GM12878 (cell line): Measurements from ENCODE around the gene ZNRF3. TPM values are rescaled to one million over a fixed set of nuclear protein-coding genes. Genes with fewer than 3 reads are reported as not detected.

ENCODE experiments used
- ATAC-seq: fragments of 200-7000 bp; cut with Tn5 transposase; 3 replicates; pipeline ENCODE4 v1.9.1; 2020; ENCODE audit warnings: mild to moderate bottlenecking, moderate library complexity
- BruUV-seq: library from RNA; stranded (reverse); fragments of 400-500 nt; replicated peaks from 2 replicates; lab custom pipeline; 2021; lab: Mats Ljungman, UMichigan
- CTCF ChIA-PET: fragments of 300-600 bp; sonication (Branson Sonifier 250); formaldehyde crosslinking; extraction: SDS; loops from one replicate; lab custom pipeline; 2021; ENCODE audit warnings: inconsistent platforms; lab: Yijun Ruan, JAX
- POLR2A ChIA-PET: fragments of 350-600 bp; formaldehyde crosslinking; extraction: SDS; loops from one replicate; lab custom pipeline; 2021; ENCODE audit warnings: inconsistent platforms; lab: Charles Lee
- RAD21 ChIA-PET: fragments of 300-600 bp; sonication (Branson Sonifier 250); formaldehyde crosslinking; loops from one replicate; lab custom pipeline; 2023; ENCODE audit warnings: antibody characterized with exemption; ENCODE audit not compliant: unreplicated experiment; lab: Charles Lee
- SMC1A ChIA-PET: fragments of 300-600 bp; sonication (Branson Sonifier 250); formaldehyde crosslinking; loops from one replicate; lab custom pipeline; 2023; ENCODE audit not compliant: unreplicated experiment, uncharacterized antibody; lab: Charles Lee
- DNase-seq: peaks from one replicate; pipeline ENCODE4 v3.0.0-alpha.2; 2011; ENCODE audit warnings: low read depth, low spot score
- FAIRE-seq: peaks from 3 replicates; lab custom pipeline; 2011; peaks lifted over from hg19 to GRCh38; lab: Jason Lieb, UNC
- H2AFZ ChIP-seq: 2 replicates; pipeline ENCODE4 v1.6.0; 2011; ENCODE audit warnings: low read depth, low read length, control low read depth; ENCODE audit not compliant: control insufficient read depth
- H3K27ac ChIP-seq: 2 replicates; pipeline ENCODE4 v1.5.1; 2011; ENCODE audit warnings: control low read depth; ENCODE audit not compliant: control insufficient read depth, insufficient read depth
- H3K27me3 ChIP-seq, 2 experiments: replicated peaks in 1 of 2; 2 replicates each; pipeline versions ENCODE4 v1.6.0 to v1.6.1; 2011; ENCODE audit warnings: low read length in 1 of 2; ENCODE audit not compliant: control insufficient read depth in 2 of 2, insufficient read depth in 2 of 2
- H3K36me3 ChIP-seq, 2 experiments: 2 replicates each; pipeline ENCODE4 v1.5.1; 2011; ENCODE audit warnings: low read length in 1 of 2; ENCODE audit not compliant: control insufficient read depth in 2 of 2, insufficient read depth in 2 of 2
- H3K4me1 ChIP-seq: 2 replicates; pipeline ENCODE4 v1.6.1; 2011; ENCODE audit warnings: mild to moderate bottlenecking, low read length, moderate library complexity, mixed read lengths; ENCODE audit not compliant: control insufficient read depth, insufficient read depth
- H3K4me2 ChIP-seq: 2 replicates; pipeline ENCODE4 v1.6.0; 2011; ENCODE audit warnings: control low read depth; ENCODE audit not compliant: control insufficient read depth, insufficient read depth
- H3K4me3 ChIP-seq: fragments of 200-600 bp; sonication (generic); 2 replicates; pipeline ENCODE4 v1.5.1; 2016
- H3K79me2 ChIP-seq: 2 replicates; pipeline ENCODE4 v1.6.0; 2011; ENCODE audit warnings: low read length; ENCODE audit not compliant: control insufficient read depth, insufficient read depth
- H3K9ac ChIP-seq: 2 replicates; pipeline ENCODE4 v1.8.0; 2011; ENCODE audit warnings: low read length, control low read depth, mixed read lengths; ENCODE audit not compliant: control insufficient read depth, insufficient read depth
- H3K9me3 ChIP-seq: replicated peaks from 3 replicates; pipeline ENCODE4 v1.5.1; 2011; ENCODE audit warnings: mild to moderate bottlenecking, low read length; ENCODE audit not compliant: control insufficient read depth, insufficient read depth
- H4K20me1 ChIP-seq: 2 replicates; pipeline ENCODE4 v1.6.0; 2011; ENCODE audit not compliant: control insufficient read depth, insufficient read depth
- CHD1 ChIP-seq: IDR thresholded peaks from 2 replicates; pipeline ENCODE4 v1.6.1; 2012; ENCODE audit warnings: low read depth, low read length, improper control_type of control experiment
- IKZF2 ChIP-seq, 2 experiments: fragments of 450-650 bp; IDR thresholded peaks; 2 replicates each; pipeline ENCODE4 v1.6.1; 2017; ENCODE audit warnings: mild to moderate bottlenecking in 2 of 2, moderate library complexity in 2 of 2
- JUND ChIP-seq: IDR thresholded peaks from 2 replicates; pipeline ENCODE4 v1.6.1; 2012; ENCODE audit warnings: low read depth, mild to moderate bottlenecking, low read length, improper control_type of control experiment, moderate library complexity
- NR2F1 ChIP-seq: fragments of 450-650 bp; conservative IDR thresholded peaks from 2 replicates; pipeline ENCODE4 v1.6.1; 2017; ENCODE audit warnings: mild to moderate bottlenecking
- SUZ12 ChIP-seq: fragments of 200-600 bp; sonication (generic); IDR thresholded peaks from one replicate; pipeline ENCODE4 v1.6.1; 2018; ENCODE audit warnings: antibody characterized with exemption, mild to moderate bottlenecking; ENCODE audit not compliant: unreplicated experiment
- ZNF384 ChIP-seq: IDR thresholded peaks from 2 replicates; pipeline ENCODE4 v1.6.1; 2012; ENCODE audit warnings: low read depth, mild to moderate bottlenecking, low read length, improper control_type of control experiment, borderline replicate concordance
- ZNF592 ChIP-seq: fragments of 450-650 bp; IDR thresholded peaks from 2 replicates; pipeline ENCODE4 v1.6.1; 2017; ENCODE audit warnings: mild to moderate bottlenecking, moderate library complexity
- WGBS: methylation state at CpG from one replicate; pipeline ENCODE4 v1.1.6; 2016; ENCODE audit warnings: low lambda C conversion rate; ENCODE audit not compliant: insufficient replicate concordance, insufficient coverage; ENCODE audit errors: missing lambda C conversion rate; 5-methylcytosine and 5-hydroxymethylcytosine counted together
- in situ Hi-C: fragments of 300-500 bp; cut with MboI; formaldehyde crosslinking; loops from 9 replicates; pipeline ENCODE4 v1.14.3; 2018; ENCODE audit warnings: mixed read lengths
- intact Hi-C: fragments of 100-400 bp; cut with micrococcal nuclease; formaldehyde crosslinking; loops from one replicate; pipeline ENCODE4 v1.14.2; 2022; ENCODE audit not compliant: unreplicated experiment
- polyA plus RNA-seq, 11 experiments: library from polyadenylated mRNA; depleted of rRNA in 4 of 11; unstranded in 6 of 11; stranded (reverse) in 5 of 11; fragments of >200 nt; fragmentation: Nextera tagmentation in 4 of 11; fragmentation: Illumina TruSeq in 1 of 11; extraction: Ambion mirVana in 4 of 11; extraction: Trizol in 1 of 11; gene quantifications; 1 replicate in 1 of 11; 2 replicates in 10 of 11; pipeline versions ENCODE4 v1.2.1 to v1.2.3, GENCODE V29; 2011 to 2016; ENCODE audit warnings: inconsistent platforms in 2 of 11, missing spikeins in 2 of 11, low read depth in 1 of 11
- total RNA-seq, 4 experiments: library from RNA; depleted of rRNA in 3 of 4; stranded (reverse); fragments of >200 nt in 3 of 4; fragmentation: Illumina TruSeq in 1 of 4; extraction: Trizol in 1 of 4; gene quantifications; 2 replicates each; pipeline versions ENCODE4 v1.2.1 to v1.2.3, GENCODE V29; 2013 to 2021
- TF ChIP-seq, protein P1 (sequence below): IDR thresholded peaks from 2 replicates; pipeline ENCODE4 v1.6.1; 2011; ENCODE audit warnings: borderline replicate concordance, low read depth, mild to moderate bottlenecking, moderate library complexity, mixed read lengths, low read length; ENCODE audit not compliant: insufficient read depth; ENCODE audit errors: extremely low read length

The ZNRF3 gene
- total and polyA plus RNA-seq, 10 of the 15 experiments (the other 5 are each of a cell fraction or from before 2014, with no cell fraction given), result 0.05 to 2.4 (median 0.46) TPM

DNA sequence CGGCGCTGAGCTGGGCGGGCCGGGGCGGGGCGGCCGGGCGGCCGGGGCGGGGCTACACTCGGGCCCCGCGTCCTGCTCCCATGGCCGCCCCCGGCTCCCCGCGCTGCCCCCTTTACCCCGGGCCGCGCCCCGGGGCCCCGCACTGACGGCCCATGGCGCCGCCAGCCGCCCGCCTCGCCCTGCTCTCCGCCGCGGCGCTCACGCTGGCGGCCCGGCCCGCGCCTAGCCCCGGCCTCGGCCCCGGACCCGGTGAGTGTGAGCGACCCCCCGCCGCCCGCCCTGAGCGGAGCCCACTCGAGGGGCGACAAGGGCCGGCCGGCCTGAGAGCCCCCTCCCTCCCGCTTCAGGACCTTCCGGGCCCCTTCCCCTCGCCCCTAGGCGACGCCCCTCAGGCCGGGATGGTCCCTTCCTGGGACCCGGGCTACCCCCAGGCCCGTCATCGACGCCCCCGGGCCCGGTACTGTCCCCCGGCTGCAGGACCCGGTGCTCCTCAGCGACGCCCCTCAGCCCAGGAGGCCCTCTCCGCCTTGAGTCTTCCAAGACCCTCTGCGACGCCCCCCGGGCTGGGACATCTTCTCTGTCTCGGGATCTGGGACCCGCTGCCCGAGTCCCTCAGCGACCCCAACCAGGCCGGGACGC, 189.7 kb downstream of the ZNRF3 start, which contains the start of gene KREMEN1:
TSS of gene KREMEN1 (plus strand) at position 57 of the 639 bp plus-strand sequence. CDS start at position 153, 96 bp downstream.
- Histone ChIP-seq H3K9ac (no peak within 1 kb of the TSS), H3K27me3 (peaks cover 5 to 15% of the 10 kb centered on the region in 2 experiments), H3K4me3 (peak within 1 kb of the TSS; percentile 45; the same call in 1 of the 2 replicates), H3K79me2 (no peaks in the 10 kb centered on the region), H3K4me1 (no peaks in the 10 kb centered on the region; the same call in 1 of the 2 replicates), H3K36me3 (no peaks in the 10 kb centered on the region), H4K20me1 (no peaks in the 10 kb centered on the region), H2AFZ (no peak within 1 kb of the TSS; the same call in none of the 2 replicates), H3K4me2 (peak within 1 kb of the TSS; percentile 76), H3K9me3 (no peaks in the 10 kb centered on the region), H3K27ac (no peak within 1 kb of the TSS)
- intact Hi-C loops (no loop called here), in situ Hi-C loops (no loop called here)
- 6% methylated on average over 43 of the region's 76 CpGs for WGBS
- no peak for ATAC-seq
- no peak for FAIRE-seq
- DNase-seq, result no peak
- BruUV-seq, result no TSS peak
- CTCF ChIA-PET, result interaction anchor here (0.6 to 1.9 kb wide), 8 partner anchors 9 to 302 kb away, joined by 3 to 6 read pairs (median 4); no protein-coding TSS in a partner anchor
- SMC1A ChIA-PET, result interaction anchor here (0.6 to 2.6 kb wide), 5 partner anchors 9 to 254 kb away, joined by 3 to 13 read pairs (median 4); no protein-coding TSS in a partner anchor
- RAD21 ChIA-PET, result interaction anchor here (0.9 to 2.5 kb wide), 11 partner anchors 9 to 240 kb away, joined by 3 to 17 read pairs (median 4); no protein-coding TSS in a partner anchor
- TF ChIP-seq ZNF384 (no peak), SUZ12 (peak; percentile 55)
- POLR2A ChIA-PET, result interaction anchor here (0.5 to 1.7 kb wide), 8 partner anchors 8 to 1065 kb away, joined by 3 to 5 read pairs (median 4); partner anchors contain the start of gene ZNRF3

DNA sequence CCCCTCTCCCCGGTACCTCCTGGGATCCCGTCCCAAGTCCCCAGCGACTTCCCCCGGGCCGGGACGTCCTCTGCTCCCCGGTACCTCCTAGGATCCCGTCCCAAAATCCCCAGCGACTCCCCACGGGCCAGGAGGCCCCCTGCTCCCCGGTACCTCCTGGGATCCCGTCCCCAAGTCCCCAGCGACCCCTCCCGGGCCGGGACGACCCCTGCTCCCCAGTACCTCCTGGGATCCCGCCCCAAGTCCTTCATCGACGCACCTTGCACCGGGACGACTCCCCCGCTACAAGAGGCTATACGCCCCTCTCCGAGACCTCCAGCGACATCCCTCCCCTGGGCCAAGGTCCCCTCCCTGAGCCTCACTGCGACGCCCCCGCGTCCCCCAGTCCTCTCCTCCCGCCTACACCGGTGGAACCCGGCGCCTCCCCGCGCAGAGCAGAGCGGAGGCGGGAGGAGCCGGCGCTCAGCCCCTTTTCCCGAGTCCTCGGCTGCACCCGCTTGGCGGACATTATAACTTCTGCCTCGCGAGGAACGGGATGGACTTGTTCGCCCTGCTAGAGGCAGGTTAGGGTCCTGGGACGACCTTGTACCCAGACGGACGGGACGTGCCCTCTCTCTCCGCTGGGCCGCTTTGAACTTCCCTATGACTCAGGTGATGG, 190.4 kb downstream of the ZNRF3 start:
- H3K4me3 ChIP-seq, result peak overlapping the region; percentile 44; the same call in 1 of the 2 replicates
- WGBS, result 43% methylated on average over 49 of the region's 53 CpGs
- TF ChIP-seq CHD1 (no peak), ZNF592 (no peak), IKZF2 (IDR thresholded peaks at IDR 0.05) (peak in 1 of 2 experiments; percentile 20; a peak in 1 of 4 replicates), NR2F1 (no peak), JUND (no peak)
- TF ChIP-seq, protein P1, sequence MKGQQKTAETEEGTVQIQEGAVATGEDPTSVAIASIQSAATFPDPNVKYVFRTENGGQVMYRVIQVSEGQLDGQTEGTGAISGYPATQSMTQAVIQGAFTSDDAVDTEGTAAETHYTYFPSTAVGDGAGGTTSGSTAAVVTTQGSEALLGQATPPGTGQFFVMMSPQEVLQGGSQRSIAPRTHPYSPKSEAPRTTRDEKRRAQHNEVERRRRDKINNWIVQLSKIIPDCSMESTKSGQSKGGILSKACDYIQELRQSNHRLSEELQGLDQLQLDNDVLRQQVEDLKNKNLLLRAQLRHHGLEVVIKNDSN, result no peak

More for the DNA sequence above, 190.4 kb downstream of the ZNRF3 start:
- in situ Hi-C loops, result no loop called here
- ChIA-PET SMC1A (interaction anchor here (1.5 kb wide), 1 partner anchor 9 kb away, joined by 5 read pairs; no protein-coding TSS in a partner anchor), POLR2A (interaction anchor here (1.3 to 2.2 kb wide), 2 partner anchors 8 to 59 kb away, joined by 3 to 6 read pairs; no protein-coding TSS in a partner anchor), RAD21 (no interaction called here), CTCF (interaction anchor here (2.9 kb wide), 1 partner anchor 80 kb away, joined by 10 read pairs; no protein-coding TSS in a partner anchor)
- no peaks in the 10 kb centered on the region for H3K9me3 ChIP-seq
- H3K27me3 ChIP-seq, result peaks cover 5 to 15% of the 10 kb centered on the region in 2 experiments
- no TSS peak for BruUV-seq
- no peak for FAIRE-seq
- peak; percentile 17; the same call in 2 of the 3 replicates for ATAC-seq
- no peak for DNase-seq
- H3K4me2 ChIP-seq, result peak overlapping the region; percentile 76
- H3K27ac ChIP-seq, result no peak overlapping the region
- intact Hi-C loops, result no loop called here
- no peaks in the 10 kb centered on the region for H3K79me2 ChIP-seq
- H3K36me3 ChIP-seq, result no peaks in the 10 kb centered on the region
- no peak overlapping the region; the same call in 1 of the 2 replicates for H2AFZ ChIP-seq
- H4K20me1 ChIP-seq, result no peaks in the 10 kb centered on the region
- no peak overlapping the region for H3K9ac ChIP-seq
- no peaks in the 10 kb centered on the region; the same call in 1 of the 2 replicates for H3K4me1 ChIP-seq
